ENCODE data around the gene TCL1B.

The TCL1B gene, protein sequence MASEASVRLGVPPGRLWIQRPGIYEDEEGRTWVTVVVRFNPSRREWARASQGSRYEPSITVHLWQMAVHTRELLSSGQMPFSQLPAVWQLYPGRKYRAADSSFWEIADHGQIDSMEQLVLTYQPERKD

DNA sequence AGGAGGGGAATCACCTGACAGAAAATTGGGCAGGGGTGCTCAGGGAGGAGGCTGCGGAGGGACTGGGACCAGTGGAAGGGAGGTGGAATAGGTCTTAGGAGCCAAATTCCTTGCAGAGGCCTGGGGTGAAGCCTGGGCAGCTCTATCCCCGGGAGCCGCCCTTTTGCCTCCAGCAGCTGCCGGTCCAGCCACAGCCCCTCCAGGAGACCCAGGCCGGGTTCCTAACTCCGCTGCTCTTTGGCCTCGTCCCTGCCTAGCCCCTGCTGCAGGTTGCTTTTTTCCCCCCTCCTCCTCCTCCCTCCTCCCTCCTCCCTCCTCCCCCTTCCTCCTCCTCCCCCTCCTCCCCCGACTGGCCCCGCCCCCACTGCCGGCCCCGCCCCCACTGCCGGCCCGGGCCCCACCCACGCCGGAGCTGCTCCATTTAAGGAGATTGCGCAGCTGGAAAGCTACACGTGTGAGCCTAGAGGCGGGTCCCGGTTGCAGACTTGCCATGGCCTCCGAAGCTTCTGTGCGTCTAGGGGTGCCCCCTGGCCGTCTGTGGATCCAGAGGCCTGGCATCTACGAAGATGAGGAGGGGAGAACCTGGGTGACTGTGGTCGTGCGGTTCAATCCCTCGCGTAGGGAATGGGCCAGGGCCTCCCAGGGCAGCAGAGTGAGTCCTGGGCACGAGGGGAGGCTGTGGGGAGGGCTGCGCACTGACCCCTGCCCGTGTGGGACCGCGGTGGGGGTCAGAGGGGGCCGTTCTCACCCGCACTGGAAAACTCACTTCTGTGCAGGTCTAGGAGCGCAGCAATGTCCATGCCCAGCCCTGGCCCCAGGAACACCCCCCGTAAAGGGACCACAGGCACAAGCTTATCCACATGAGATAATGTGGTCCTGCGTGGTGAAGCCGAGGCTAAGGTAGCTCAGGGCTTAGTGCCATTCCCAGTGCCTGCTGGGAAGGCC, at the start of gene TCL1B:
Gene TCL1B, plus strand, starts transcription at position 449 of the 945 bp plus-strand sequence. Its CDS starts 42 bp downstream, at position 491.
- no peak for ATAC-seq
- no peak within 1 kb of the TSS for H3K27ac Mint-ChIP-seq
- H3K4me1 Mint-ChIP-seq = no peaks in the 10 kb centered on the region
- no peak within 1 kb of the TSS for H3K4me3 Mint-ChIP-seq
- H3K36me3 Mint-ChIP-seq = no peaks in the 10 kb centered on the region
- no peaks in the 10 kb centered on the region for H3K9me3 Mint-ChIP-seq
- peaks cover 52% of the 10 kb centered on the region for H3K27me3 Mint-ChIP-seq

DNA sequence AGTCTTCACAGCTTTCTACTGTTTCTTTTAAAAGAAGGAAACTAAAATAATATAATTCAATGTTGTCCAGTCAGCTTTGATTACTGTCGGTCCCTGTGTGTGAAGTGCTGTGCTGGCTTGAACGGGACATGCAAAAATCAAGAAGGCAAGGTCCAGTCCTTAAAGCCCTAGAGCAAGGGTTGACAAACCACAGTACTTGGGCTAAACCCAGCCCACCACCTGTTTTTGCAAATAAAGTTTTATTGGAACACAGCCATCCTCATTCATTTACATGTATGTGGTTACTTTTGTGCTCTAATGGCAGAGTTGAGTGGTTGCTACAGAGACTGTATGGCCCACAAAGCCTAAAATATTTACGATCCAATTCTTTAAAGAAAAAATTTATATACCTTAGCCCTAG, 41.2 kb upstream of the TCL1B start:
- Mint-ChIP-seq H3K27ac (no peak overlapping the region), H3K9me3 (no peaks in the 10 kb centered on the region), H3K36me3 (no peaks in the 10 kb centered on the region), H3K27me3 (peaks cover 18% of the 10 kb centered on the region), H3K4me3 (no peak overlapping the region), H3K4me1 (no peaks in the 10 kb centered on the region)
- ATAC-seq = no peak

DNA sequence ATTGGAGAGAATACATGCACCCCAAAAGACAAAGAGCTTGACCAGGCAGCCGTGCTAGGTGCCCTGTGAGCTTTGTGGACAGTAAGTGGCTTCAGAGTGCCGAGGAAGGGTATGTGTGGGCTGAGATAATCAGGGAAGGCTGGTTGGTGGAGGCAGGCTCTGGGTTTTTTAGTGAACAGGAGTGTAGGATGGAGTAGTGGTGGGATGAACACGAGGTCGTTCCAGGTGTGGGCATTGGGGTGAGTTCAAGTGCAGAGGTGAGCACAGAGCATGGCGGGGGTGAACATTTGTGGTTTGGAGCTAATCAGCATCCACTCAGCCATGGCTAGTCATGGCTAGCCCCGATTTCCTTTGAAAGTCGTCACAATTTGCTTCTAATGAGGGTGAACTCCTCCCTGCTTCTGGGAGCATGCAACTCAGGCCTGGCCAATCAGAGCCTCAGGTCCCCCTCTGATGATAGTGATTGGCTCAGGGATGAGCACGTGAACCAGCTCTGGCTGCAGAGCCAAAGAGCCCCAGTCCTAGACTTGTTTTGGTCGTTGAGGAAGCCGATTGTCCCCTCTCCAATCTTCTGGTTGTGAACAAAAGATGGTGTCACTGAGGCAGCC, 40.7 kb upstream of the TCL1B start:
- Mint-ChIP-seq H3K27ac (no peak overlapping the region), H3K36me3 (no peaks in the 10 kb centered on the region), H3K27me3 (peaks cover 18% of the 10 kb centered on the region), H3K4me1 (no peaks in the 10 kb centered on the region), H3K9me3 (no peaks in the 10 kb centered on the region), H3K4me3 (no peak overlapping the region)
- ATAC-seq = no peak

DNA sequence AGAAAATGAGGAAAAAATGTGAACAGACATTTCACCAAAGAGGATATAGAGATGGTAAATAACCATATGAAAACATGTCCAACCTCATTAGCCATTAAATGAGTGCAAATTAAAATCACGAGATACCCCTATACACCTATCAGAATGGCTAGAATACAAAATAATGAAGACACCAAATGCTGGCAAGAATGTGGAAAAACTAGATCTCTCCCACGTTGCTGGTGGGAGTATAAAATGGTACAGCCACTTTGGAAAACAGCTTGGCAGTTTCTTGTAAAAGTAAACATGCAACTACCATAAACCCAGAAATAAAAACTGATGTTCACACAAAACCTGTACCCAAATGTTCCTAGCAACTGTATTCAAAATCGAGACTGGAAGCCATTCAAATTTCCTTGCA, 38.3 kb upstream of the TCL1B start:
- no peaks in the 10 kb centered on the region for H3K9me3 Mint-ChIP-seq
- no peak for ATAC-seq
- peaks cover 4% of the 10 kb centered on the region for H3K4me1 Mint-ChIP-seq
- no peaks in the 10 kb centered on the region for H3K36me3 Mint-ChIP-seq
- no peak overlapping the region for H3K4me3 Mint-ChIP-seq
- no peak overlapping the region for H3K27ac Mint-ChIP-seq
- peaks cover 18% of the 10 kb centered on the region for H3K27me3 Mint-ChIP-seq

DNA sequence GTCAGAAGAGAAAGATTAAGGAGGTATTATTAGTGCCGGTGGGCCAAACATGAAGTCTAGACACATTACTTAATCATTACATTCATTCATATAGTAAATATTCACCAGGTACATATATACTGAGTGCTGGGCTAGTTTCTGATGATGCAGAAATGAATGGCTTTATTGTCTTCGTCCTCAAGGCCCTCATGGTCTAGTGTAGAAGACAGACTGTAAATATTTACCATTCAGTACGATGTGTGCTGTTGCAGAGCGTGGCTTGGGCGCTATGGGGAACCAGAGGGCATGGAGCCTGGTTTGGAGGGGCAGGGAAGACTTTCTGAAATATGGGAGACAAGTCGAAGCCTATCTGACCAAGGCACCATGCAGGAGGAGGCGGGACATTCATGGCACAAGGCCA, 37.0 kb upstream of the TCL1B start:
- ATAC-seq = no peak
- H3K27me3 Mint-ChIP-seq = peaks cover 21% of the 10 kb centered on the region
- H3K4me1 Mint-ChIP-seq = peaks cover 8% of the 10 kb centered on the region
- H3K36me3 Mint-ChIP-seq = no peaks in the 10 kb centered on the region
- H3K4me3 Mint-ChIP-seq = no peak overlapping the region
- H3K9me3 Mint-ChIP-seq = no peaks in the 10 kb centered on the region
- H3K27ac Mint-ChIP-seq = no peak overlapping the region

DNA sequence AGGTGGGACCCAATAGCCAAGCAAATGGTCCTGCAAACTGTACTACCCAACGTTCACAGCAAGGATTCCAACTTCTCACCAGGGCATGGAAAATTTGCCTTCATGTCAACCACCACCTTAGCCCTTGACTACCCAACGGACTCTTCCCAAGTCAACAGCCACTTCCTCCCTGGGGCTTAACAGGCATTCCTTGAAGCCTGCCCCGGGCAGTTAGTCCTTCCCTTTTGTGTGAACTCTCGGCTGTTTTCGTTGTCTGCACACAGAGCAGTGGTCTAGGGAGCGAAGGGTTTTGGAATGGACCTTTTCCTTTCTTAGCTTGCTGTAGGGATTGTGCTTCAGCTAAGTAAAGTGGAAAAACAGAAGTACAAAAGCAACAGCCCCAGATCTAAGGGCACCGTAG, 35.2 kb upstream of the TCL1B start:
- Mint-ChIP-seq H3K4me3 (no peak overlapping the region), H3K9me3 (no peaks in the 10 kb centered on the region), H3K27ac (no peak overlapping the region), H3K27me3 (peaks cover 37% of the 10 kb centered on the region), H3K36me3 (no peaks in the 10 kb centered on the region), H3K4me1 (peaks cover 8% of the 10 kb centered on the region)
- no peak for ATAC-seq

DNA sequence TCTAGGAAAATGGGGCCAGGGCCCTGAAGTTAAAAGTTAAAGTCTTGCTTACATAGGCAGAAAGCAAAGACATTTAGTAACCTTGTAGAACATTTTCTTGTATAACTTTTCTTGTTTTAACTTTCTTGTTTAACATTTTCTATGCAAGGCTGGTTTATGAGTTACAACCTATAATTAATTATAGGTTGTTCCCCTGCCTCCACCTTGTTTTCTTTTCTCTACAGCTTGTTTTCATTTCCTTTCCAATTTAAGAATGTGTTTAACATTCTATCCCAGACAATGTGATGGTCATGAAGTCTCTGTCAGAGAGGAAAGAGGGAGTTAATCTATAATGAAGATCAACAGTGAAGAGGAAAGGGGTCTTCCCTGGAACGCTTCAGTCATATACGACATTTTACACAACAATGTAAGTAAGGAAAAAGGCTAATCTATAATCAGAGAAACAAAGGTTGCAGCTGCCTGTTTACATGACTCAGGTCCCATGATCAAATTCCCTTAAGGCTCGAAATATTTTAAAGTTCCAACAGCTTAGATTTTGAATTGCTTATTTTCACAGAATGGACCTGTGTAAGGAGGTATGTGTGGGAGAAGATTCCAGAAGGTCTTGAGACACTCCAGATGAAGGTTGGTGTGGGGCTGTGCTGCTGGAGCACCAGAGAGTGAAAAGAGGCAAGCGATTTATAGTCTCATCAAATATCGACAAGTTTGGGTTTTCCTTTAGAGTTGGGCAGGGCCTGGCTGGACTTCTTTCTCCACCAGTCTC, 34.2 kb upstream of the TCL1B start:
- Mint-ChIP-seq H3K27me3 (peaks cover 44% of the 10 kb centered on the region), H3K9me3 (no peaks in the 10 kb centered on the region), H3K4me1 (peaks cover 8% of the 10 kb centered on the region), H3K27ac (no peak overlapping the region), H3K4me3 (no peak overlapping the region), H3K36me3 (no peaks in the 10 kb centered on the region)
- no peak for ATAC-seq

DNA sequence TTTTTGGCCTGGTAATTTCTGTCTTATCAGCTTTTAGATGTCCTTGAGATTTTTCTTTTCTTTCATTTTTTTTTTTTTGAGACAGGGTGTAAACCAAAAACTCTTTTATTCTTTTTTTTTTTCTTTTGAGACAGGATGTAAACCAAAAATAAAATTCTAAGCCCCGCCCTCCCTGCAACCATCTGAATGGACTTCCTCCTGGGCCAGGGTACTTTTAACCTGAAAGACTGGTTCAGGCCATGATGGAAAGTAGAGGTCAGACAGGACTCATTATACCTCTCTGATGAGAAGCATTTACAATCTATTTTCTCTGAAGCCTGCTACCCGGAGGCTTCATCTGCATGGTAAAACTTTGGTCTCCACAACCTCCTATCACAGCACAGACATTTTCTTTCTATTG, 33.5 kb upstream of the TCL1B start:
- H3K36me3 Mint-ChIP-seq = no peaks in the 10 kb centered on the region
- H3K9me3 Mint-ChIP-seq = no peaks in the 10 kb centered on the region
- H3K27ac Mint-ChIP-seq = no peak overlapping the region
- peaks cover 44% of the 10 kb centered on the region for H3K27me3 Mint-ChIP-seq
- no peak for ATAC-seq
- peaks cover 8% of the 10 kb centered on the region for H3K4me1 Mint-ChIP-seq
- H3K4me3 Mint-ChIP-seq = no peak overlapping the region

DNA sequence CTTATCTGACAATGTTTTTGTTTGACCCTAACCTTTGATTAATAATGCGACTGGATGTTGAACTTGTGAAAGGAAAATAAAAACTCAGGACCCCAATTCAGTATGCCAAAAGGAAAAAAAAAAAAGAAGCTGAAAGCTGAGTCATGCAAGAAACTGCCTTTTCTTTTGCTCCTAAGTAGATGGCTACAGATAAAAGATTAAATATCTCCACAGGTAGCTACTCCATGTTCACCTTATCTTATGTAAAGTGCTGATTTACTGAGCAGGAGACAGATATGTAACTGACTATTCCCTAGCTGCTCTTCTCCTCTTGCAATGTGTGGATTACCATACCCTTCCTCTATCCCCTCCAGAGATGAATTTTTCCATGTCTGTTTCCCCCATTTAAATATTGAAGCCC, 30.8 kb upstream of the TCL1B start:
- no peak for ATAC-seq
- no peak overlapping the region for H3K27ac Mint-ChIP-seq
- H3K27me3 Mint-ChIP-seq = peaks cover 61% of the 10 kb centered on the region
- no peaks in the 10 kb centered on the region for H3K36me3 Mint-ChIP-seq
- peaks cover 8% of the 10 kb centered on the region for H3K4me1 Mint-ChIP-seq
- no peak overlapping the region for H3K4me3 Mint-ChIP-seq
- no peaks in the 10 kb centered on the region for H3K9me3 Mint-ChIP-seq

DNA sequence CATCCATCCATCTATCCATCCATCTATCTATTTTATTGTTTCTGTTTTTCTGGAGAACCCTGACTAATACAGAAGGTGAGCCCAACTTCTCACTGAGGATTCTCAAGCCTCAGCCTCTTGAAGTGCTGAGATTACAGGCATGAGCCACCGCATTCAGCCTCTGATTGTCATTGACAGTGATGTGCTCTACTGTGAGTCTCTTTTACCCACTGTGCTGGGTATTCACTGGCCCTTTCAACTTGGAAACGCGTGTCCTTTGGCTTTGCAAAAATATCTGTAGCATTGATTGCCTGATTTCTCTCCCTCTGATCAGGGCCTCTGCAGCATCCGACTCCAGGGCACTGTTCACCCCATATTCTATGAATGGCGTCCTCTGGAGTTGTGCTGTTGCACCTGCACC, 29.6 kb upstream of the TCL1B start:
- peaks cover 8% of the 10 kb centered on the region for H3K4me1 Mint-ChIP-seq
- no peak overlapping the region for H3K27ac Mint-ChIP-seq
- peaks cover 73% of the 10 kb centered on the region for H3K27me3 Mint-ChIP-seq
- no peak overlapping the region for H3K4me3 Mint-ChIP-seq
- no peaks in the 10 kb centered on the region for H3K36me3 Mint-ChIP-seq
- H3K9me3 Mint-ChIP-seq = no peaks in the 10 kb centered on the region
- no peak for ATAC-seq

DNA sequence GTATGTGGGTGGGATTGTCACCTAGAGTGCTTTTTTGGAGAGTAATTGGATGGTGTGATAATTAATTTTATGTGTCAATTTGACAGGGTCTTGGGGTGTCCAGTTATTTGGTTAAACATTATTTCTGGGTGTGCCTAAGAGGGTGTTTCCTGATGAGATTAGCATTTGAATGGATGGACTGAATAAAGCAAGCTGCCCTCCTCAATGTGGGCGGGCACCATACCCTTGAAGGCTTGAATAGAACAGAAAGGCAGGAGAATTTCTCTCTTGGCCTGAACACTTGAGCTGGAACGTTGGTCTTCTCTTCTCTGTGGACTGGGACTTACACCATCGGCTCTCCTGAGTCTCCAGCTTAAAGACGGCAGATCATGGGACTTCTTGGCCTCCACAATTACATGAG, 28.8 kb upstream of the TCL1B start:
- no peak overlapping the region for H3K27ac Mint-ChIP-seq
- H3K4me1 Mint-ChIP-seq = peaks cover 14% of the 10 kb centered on the region
- no peak overlapping the region for H3K4me3 Mint-ChIP-seq
- H3K27me3 Mint-ChIP-seq = peaks cover 80% of the 10 kb centered on the region
- no peak for ATAC-seq
- H3K9me3 Mint-ChIP-seq = no peaks in the 10 kb centered on the region
- H3K36me3 Mint-ChIP-seq = no peaks in the 10 kb centered on the region

DNA sequence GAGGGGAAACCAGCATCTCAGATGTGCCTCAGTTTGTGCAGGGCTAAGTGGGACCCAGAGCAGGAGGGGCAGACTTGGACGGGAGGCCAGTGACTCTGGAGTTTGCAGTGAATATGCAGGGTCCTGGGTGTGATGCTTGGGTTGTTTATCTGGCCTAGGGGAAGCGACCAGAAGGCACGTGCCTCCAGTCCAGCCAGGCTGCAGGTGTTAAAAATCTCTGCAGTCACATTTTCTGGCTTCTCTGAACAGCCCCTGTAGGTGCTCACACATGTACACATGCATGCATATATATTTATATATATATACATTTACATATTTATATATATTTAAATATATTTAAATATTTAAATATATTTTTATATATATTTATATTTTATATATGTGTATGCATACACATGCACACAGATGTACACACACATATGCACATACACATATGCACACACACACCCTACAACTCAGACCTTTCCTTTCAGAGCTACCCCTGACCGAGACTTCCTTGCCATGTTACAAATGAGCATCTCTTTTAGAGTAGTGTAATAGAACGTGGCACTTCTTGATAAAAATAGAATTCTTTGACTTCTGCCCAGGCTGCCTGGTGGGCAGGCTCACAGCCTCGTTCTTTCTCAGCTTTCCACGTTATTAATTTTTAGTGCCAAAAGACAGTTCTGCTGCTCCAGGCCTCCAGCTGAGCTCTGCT, 26.8 kb upstream of the TCL1B start:
- Mint-ChIP-seq H3K9me3 (no peaks in the 10 kb centered on the region), H3K36me3 (no peaks in the 10 kb centered on the region), H3K27ac (no peak overlapping the region), H3K27me3 (peaks cover 94% of the 10 kb centered on the region), H3K4me3 (no peak overlapping the region), H3K4me1 (peaks cover 19% of the 10 kb centered on the region)
- no peak for ATAC-seq

DNA sequence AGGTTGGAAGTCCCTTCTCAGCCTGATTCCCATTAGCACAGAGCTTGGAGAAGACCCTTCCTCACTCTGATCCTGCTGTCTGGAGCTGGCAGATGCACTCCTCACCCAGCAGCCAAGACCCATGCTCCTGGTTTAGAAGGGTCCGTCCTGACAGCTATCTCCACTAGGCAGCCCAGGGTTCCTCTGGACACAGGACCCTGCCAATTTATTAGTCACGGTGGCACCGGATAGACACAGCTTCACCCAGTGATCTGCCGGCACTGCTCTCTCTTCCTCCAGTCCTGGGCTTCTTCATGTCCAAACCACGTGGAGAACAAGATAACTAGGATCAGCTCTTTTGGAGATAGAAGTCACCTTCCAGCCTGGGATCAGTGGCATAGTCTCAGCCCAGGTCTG, 26.2 kb upstream of the TCL1B start:
- Mint-ChIP-seq H3K36me3 (no peaks in the 10 kb centered on the region), H3K27me3 (peaks cover 94% of the 10 kb centered on the region), H3K4me1 (peaks cover 25% of the 10 kb centered on the region), H3K9me3 (no peaks in the 10 kb centered on the region), H3K27ac (no peak overlapping the region), H3K4me3 (no peak overlapping the region)
- no peak for ATAC-seq

DNA sequence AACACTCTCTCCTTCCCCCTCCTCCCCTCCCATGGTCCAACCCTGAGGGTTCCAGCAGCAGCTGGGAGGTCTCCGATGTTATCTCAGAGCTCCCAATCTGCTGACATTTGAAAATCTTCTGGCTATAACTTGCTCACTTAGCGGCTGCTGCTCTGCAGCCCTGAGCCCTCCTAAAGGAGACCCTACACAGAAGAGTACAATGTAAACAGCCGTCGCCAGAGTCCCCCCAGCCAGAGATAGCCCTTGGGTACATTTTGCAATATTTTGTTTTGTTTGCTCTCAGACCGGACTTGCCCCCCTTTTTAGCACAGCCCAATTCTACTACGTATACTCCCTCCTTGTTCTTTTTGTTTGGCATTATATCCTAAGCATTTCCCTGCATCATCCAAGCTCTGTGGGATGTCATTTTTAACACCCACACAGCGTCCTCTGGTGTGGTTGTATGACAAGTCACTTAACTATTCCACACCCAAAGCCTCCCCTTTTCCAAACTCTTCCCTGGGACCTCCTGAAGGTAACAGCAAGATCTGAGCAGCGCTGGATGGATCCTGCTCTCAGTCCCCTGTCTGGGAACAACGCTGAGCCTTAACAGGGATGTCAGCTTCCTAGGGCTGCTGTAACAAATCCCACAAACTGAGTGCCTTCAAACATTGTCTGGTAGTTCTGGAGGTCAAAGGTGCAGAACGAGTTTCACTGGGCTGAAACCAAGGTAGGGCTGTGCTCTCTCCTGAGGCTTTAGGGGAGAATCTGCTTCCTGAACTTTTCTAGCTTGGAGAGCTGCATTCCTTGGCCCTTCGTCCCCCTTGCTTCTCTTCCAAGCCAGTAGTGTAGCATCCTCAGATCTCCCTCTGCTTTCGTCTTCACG, 25.3 kb upstream of the TCL1B start:
- no peak for ATAC-seq
- no peaks in the 10 kb centered on the region for H3K9me3 Mint-ChIP-seq
- no peaks in the 10 kb centered on the region for H3K36me3 Mint-ChIP-seq
- H3K27ac Mint-ChIP-seq = no peak overlapping the region
- H3K4me1 Mint-ChIP-seq = peaks cover 25% of the 10 kb centered on the region
- H3K27me3 Mint-ChIP-seq = peaks cover 94% of the 10 kb centered on the region
- no peak overlapping the region for H3K4me3 Mint-ChIP-seq
